HG03064 (cell line): ENCODE results near the gene BCL7B.
"Not testable (repeated sequence)": the region's sequence is repeated elsewhere in the genome, so short reads cannot be mapped to it uniquely, and the experiment has no call there.

Experiments
- ATAC-seq: cut with Tn5 transposase; IDR thresholded peaks from one replicate; pipeline ENCODE4 v1.9.1; 2021; ENCODE audit warnings: low read depth; ENCODE audit not compliant: unreplicated experiment

BCL7B gene

DNA sequence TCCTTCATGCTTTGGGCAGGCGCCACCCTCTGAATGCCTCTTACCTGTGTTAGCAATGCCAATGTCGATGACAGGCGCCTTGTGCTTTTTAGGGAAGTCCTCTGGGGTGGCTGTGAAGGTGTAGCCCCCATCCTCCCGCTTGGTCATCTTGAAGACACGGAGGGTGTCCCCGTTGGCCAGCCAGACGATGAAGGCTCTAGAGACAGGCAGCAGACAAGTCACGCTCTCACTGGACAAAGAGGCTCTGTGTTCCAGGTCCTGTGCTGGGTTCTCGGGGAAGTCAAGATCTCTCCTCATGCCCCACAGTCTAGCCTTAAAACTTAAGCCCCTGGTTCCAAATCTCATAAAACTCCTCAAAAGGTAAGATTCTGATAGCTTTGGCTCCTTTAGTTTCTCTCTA is 15.8 kb upstream of the BCL7B start:
- ATAC-seq, result no peak

DNA sequence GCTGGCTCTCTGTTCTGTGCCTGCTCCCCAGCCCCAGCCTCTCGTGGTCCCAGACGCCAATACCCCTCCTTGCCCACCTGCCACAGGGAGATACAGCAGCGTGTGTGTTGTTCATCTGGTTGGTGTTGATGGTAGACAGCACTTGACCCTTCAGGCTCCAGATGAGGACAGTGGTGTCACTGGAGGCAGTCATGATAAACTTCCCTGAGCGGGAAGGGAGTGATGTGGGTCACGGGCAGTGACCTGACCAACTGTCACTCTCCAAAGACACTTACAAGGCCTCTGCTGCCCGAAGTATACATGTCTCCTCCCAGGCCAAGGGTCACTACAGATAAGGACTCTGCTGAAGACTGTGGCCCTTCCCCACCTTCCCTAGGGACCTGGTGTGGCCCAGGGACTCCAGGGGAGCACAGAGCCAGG is 15.3 kb upstream of the BCL7B start:
- ATAC-seq, result no peak

DNA sequence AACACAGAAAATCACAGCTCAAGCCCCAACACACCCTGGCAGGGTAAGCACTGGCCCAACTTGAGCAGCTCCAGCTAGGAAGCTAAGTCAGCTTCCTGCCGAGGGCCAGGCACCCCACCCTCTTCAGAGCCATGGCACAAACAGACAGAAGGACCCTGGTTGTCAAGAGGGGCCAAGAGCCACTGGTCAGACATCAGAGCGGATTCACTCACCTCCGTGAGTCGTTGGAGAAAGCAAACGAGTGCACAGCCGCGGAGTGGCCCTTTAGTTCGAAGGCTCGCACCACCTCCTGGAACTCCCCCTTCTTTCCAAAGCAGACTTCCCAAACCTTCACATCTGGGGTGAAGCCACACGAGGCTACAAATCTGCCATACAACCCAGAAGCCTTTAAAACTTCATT is 13.5 kb upstream of the BCL7B start:
- no peak for ATAC-seq

DNA sequence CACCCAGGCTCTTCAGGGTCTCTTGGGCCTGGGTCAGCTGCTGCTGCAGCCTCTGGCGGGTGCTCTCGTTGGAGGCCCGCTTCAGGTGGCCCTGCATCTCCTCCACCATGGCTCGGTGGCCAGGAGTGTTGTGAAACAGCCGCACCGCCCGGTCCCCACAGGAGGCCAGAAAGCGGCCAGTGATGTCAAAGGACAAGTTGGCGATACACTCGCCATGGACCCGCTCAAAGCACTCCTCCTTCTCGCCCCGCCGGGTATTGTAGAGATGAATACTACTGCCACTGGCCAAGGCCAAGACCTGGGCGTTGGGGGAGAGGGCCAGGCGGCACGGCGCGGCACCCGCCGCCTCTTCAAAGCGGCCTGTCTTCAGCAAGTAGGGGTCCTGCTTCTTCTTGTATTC is 13.0 kb upstream of the BCL7B start:
- ATAC-seq, result no peak

DNA sequence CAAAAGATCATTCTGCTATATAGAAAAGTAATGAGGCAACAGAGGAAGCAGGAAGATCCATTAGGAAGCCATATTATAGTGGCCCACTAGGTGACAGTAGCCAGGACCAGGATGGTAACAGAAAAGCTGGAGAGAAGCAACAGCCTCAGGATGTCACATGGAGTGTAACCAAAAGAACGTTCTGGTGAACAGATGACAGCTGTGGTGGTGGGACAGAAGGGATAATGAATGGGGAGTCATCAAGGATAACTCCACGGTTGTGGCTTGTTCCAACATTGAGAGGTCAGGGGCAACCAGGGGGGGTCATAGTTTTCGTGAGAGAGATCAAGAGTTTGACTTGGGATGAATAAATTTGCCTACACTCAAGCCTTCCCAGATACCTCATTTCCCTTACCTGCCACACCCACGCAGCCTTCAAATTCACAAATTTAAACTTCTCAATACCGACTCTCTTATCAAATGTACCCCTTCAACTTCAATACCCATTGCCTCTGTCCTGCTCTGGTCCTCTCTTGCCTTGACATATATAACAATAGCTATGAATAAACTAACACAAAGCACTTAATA is 11.6 kb upstream of the BCL7B start:
- no peak for ATAC-seq

DNA sequence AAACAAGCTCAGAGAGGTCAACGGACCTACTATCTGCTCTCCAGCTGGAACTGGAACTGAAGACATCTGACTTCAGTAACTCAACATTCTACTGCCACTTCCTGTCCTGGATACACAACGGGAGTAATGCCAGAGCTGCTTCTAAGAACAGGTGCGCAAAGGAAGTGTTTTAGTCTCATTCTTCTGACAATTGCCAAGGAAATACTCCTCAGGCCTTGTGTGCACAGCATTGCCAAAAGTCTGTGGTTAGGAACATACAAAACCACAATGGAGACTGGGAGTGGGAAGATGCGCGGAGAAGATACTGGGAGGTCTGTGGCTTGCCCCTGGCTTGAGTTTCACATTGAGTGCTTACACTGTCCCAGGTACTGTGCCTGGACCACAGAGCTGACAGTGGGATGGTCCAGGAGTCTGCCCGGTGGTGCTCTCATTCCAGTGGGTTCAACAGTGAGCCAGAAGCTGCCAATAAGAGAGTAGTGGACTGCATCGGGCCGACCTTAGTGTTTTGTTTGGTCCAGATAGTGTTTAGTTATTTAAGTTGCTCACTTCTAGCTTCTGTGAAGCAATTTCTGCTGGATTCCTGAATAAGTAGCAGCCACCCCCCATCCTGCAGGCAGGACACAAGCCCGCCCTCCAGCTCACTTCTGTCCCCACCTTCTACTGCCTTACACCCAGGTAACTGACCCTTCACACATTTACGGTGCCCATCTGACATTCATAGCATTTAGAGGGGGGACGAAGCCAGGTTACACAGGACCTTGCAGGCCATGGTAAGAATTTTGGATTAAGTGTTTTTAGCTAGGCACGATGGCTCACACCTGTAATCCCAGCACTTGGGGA is 10.6 kb upstream of the BCL7B start:
- no peak for ATAC-seq

DNA sequence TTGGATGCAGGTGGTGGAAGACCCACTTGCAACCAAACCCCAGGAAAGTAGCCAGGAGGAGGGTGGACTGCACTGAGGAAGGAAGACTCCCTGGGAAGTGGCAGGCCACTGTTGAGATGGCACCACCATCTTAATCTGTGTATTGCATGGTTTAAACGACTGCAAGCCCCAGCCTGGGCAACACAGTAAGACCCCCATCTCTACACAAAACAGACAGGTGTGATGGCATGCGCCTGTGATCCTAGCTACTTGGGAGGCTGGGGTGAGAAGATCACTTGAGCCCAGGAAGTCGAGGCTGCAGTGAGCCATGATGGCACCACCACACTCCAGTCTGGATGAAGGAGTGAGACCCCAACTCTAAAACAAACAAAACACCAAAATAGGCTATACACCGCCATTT is 9.7 kb upstream of the BCL7B start:
- ATAC-seq, result no peak

DNA sequence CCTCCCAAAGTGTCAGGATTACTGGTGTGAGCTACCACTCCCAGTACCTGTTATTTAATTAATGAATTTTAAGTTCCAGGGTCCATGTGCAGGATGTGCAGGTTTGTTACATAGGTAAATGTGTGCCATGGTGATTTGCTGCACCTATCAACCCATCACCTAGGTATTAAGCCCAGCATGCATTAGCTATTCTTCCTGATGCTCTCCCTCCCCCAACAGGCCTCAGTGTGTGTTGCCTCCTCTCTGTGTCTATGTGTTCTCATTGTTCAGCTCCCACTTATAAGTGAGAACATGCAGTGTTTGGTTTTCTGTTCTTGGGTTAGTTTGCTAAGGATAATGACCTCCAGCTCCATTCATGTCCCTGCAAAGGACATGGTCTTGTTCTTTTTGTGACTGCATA is 8.9 kb upstream of the BCL7B start:
- not testable (repeated sequence) for ATAC-seq

DNA sequence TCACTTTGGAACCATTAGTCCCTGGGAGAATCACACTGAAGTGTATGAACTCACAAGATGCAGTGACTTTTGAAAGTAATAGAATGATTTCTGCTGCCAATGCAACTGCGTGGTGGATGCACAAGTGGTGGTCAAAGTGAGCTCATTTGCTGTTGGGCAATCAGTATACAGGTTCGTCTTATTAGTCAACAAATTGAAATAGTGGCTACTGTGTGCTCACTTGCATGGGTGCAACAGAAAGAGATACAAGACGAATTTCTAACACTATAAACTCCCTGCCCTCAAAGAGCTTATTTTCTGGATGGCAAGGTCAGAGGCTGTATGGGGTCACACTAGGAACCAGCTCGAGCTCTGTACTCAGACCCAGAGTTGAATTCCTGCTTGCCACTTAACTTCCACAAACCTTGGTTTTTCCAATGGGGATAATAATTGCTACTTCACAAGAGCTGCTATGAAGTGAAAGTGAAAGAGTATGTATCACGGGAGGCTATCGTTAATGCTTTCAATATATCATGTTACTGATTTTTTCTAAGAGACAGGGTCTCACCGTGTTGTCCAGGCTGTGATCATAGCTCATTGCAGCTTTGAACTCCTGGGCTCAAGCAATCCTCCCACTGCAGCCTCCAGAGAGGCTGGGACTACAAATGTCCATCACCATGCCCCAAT is 8.3 kb upstream of the BCL7B start:
- ATAC-seq, result no peak

DNA sequence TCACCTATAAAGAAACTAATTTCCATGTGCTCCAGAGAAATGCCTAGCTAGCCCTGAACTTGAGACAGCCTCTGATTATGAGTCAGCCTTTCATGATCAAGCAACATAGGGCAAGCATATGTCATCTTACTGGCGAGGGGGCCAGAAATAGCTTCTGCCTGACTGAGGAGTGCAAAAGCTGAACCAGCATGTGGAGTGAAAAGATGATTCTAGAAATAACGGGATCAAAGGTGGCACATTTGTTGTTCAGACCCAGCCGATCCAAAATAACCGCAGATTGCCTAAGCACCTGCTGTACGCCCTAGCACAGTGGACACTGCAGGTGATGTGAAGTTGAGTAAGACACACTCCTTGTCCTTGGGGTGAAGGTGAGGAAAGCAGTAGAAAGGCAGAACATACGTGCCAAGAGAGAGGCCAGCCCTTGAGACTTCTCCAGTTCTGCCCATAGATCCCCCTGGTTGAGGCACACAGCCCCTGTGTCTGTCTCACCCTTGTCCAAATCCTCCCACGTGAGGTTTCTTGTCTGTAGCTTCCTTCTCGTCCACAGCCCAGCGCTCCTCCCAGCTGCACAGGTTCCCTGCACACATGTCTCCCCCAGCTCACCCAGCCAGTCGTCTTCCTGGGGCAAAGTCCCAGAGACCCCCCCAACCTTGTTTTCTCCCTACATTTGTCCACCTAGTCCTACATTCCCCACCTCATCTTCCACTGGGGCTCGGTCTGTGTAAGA is 2.8 kb upstream of the BCL7B start:
- no peak for ATAC-seq

DNA sequence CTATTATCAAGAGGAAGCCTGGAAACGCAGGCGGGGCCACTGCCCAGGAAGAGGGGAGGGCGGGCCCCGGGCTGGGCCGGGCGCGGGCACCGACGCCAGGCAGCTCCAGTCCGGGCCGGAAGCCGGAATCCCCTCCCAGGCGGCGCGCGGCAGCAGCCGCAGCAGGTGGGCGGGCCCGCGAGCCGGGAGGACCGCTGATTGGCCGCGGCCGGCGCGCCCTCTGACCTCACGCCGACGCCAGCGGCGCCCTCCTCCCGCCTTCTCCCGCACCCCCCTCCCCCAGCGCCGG is 438 bp downstream of the BCL7B start:
- ATAC-seq, result peak; percentile 87

DNA sequence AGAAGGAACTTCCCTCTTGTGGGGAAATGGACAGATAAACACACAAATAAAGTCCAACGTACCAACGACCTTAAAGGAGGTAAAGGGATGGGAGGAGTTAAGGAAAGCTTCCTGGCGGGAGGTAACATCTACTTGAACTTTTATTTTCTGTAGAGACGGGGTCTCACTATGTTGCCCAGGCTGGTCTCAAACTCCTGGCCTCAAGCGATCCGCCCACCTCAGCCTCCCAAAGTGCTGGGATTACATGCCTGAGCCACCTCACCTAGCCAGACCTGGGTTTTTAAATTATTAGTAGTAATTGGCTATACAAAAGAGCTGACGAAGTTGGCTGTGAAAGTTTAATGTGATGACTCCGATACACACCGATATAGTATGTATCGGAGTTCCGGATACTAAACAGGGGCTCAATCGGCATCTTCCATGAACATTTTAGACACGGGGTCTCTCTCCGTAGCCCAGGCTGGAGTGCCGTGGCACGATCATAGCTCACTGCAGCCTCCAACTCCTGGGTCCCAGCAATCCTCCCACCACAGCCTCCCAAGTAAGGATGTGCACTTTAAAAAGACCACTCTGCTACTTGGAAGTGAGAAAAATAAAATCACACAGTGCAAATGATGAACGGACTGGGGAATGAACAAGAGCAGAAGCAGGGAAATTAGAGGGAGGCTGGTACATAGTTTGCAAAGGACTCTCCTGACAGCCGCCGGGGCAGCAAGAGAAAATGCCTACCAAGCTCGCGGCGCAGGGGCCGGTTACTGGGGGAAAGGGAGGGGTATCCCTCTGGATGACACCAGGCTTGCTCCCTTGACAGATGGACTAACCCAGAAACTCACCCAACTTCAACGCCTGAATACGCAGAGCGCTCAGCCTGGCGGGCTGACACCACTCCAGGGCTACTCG is 1.0 kb downstream of the BCL7B start:
- ATAC-seq, result no peak

DNA sequence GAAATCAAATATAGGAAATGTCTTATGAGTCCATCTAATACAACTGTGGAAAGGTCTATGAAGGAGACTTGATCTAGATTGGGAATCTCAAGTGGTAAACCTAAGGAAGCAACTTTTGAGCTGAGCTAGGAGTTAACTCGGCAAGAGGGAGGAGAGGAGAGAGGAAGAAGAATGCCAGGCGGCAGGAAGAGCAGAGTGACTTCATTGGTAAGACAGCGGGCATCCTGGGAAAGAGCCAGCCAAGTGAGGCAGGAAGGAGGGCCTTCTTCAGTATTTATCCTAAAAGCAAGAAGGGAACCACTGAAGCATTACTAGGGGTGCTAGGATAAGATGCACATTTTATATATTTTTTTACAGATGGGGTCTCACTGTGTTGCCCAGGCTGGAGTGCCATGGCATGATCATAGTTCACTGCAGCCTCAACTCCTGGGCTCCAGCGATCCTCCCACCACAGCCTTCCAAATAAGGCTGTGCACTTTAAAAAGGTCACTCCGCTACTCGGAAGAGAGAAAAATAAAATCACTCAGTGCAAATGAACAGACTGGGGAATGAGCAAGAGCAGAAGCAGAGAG is 2.0 kb downstream of the BCL7B start:
- no peak for ATAC-seq

DNA sequence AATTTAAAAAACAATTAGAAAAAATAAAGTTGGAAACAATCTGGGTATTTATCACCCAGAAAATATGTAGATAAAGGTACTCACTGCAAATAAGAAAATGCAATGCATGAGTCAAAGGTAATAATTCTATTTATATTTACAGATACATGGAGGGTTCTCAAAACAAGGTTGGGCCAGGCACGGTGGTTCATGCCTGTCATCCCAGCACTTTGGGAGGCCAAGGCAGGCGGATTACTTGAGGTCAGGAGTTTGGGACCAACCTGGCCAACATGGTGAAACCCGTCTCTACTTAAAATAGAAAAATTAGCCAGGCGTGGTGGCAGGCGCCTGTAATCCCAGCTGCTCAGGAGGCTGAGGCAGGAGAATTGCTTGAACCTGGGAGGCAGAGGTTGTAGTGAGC is 7.4 kb downstream of the BCL7B start:
- ATAC-seq, result not testable (repeated sequence)

DNA sequence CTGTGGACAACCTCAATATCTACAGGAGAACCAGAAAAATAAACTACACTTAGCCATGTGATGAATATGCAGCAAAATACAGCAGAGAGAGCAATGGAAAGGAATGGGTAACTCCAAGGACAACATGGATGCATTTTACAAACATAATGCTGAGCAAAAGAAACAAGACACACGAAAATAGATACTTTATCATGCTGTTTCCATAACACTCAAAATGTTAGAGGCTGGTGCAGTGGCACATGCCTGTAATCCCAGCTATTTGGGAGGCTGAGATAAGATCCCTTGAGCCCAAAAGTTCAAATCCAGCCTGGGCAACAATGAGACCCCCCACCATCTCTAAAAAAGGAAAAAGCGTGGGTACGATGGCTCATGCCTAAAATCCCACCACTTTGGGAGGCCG is 8.3 kb downstream of the BCL7B start:
- no peak for ATAC-seq

DNA sequence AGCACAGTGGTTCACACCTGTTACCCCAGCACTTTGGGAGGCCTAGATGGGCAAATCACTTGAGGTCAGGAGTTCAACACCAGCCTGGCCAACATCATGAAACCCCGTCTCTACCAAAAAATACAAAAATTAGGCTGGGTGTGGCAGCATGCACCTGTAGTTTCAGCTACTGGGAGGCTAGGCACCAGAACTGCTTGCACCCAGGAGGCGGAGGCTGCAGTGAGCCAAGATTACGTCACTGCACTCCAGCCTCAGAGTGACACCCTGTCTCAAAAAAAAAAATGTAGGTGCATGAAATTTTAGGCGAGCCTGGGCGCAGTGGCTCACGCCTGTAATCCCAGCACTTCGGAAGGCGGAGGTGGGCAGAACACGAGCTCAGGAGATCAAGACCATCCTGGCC is 9.6 kb downstream of the BCL7B start:
- no peak for ATAC-seq

DNA sequence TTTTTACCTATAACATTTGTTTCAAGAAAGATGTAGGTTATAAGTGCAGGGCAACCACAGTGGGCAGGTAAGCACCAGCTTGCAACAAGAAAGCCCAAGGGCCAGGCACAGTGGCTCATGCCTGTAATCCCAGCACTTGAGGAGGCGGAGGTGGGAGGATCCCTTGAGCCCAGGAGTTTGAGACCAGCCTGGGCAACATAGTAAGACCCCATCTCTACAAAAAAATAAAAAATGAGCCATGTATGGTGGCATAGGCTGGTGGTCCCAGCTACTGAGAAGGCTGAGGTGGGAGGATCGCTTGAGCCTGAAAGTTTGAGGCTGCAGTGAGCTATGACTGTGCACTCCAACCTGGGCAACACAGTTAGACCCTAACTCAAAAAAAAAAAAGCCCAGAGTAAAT is 12.8 kb downstream of the BCL7B start:
- ATAC-seq, result no peak

DNA sequence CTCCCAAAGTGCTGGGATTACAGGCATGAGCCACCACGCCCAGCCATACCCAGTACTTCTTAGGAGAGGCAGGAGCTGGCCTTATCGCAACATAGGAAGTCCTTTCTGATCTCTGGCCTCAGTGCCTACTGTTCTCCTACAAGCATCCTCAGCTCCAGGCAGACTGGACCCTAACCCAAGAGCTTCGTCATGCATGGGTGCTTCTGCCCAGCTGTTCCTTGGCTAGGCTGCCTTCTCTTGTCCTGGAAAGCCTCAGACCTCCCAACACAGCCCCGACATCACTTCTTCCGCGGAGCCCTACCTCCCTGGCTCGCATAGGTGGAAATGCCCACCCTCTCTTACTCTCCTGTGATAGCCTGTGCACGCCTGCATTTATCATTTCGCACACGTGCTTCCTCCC is 15.8 kb downstream of the BCL7B start:
- ATAC-seq, result no peak

DNA sequence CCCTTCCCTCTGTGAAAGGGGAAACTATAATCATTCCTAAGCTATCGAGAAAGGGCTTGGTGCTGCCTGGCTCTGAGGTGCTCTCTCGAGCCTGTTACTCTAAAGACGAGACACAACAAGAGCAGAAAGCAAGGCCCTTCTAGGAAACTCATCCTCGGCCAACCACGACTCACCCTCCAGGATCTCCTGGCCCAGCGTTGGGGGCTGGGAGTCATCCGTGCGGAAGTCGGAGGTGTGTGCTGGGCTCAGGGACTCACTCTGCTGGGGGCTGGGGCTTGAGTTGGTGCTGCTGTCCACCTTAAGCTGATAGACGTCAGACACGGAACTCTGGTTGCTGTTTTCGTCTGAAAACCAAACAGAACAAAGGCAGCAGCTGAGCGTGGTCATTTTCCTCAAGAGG is 17.8 kb downstream of the BCL7B start:
- ATAC-seq, result no peak

DNA sequence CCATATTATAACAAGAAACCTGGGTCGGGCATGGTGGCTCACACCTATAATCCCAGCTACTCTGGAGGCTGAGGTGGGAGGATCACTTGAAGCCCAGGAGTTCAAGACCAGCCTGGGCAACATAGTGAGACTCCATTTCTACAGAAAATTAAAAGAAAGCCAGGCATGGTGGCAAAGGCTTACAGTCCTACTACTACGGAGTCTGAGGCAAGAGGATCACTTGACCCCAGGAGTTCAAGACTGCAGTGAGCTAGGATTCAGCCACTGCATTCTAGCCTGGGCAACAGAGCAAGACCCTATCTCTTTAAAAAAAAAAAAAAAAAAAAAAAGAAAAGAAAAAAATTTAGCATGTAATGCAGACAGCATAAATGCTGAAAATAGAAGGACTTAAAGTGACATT is 19.0 kb downstream of the BCL7B start:
- not testable (repeated sequence) for ATAC-seq
